Neural cell (in vitro differentiated cells): Measurements from ENCODE around the gene PLEKHS1. TPM values are rescaled to one million over a fixed set of nuclear protein-coding genes. Genes with fewer than 3 reads are reported as not detected.

Source experiments
- H2AFZ ChIP-seq: fragments of 200-600, 300-800 bp; sonication (generic), shearing (Covaris generic); 2 replicates; pipeline ENCODE4 v1.6.0; 2014; ENCODE audit warnings: low read depth, mild to moderate bottlenecking, antibody characterized with exemption, low read length, moderate library complexity
- H3F3A ChIP-seq: fragments of 200-600 bp; shearing (Covaris generic); 2 replicates; pipeline ENCODE4 v1.6.1; 2016; ENCODE audit warnings: mild to moderate bottlenecking, moderate library complexity, mixed read lengths, antibody characterized with exemption, low read length; ENCODE audit not compliant: insufficient read depth, poor library complexity, severe bottlenecking
- H3K27ac ChIP-seq: fragments of 200-600, 300-800 bp; sonication (generic), shearing (Covaris generic); 2 replicates; pipeline ENCODE4 v1.5.1; 2014; ENCODE audit warnings: mild to moderate bottlenecking, low read length, moderate library complexity
- H3K27me3 ChIP-seq: fragments of 300-800, 200-600 bp; sonication (generic), shearing (Covaris generic); 2 replicates; pipeline ENCODE4 v1.6.0; 2014; ENCODE audit warnings: mild to moderate bottlenecking, low read depth, low read length, moderate library complexity; ENCODE audit not compliant: insufficient read depth
- H3K36me3 ChIP-seq: fragments of 300-800, 200-600 bp; sonication (generic), shearing (Covaris generic); 2 replicates; pipeline ENCODE4 v1.5.1; 2014; ENCODE audit warnings: mild to moderate bottlenecking, antibody characterized with exemption, low read length, moderate library complexity; ENCODE audit not compliant: insufficient read depth
- H3K4me2 ChIP-seq: fragments of 300-800, 200-600 bp; sonication (generic), shearing (Covaris generic); 2 replicates; pipeline ENCODE4 v1.6.0; 2014; ENCODE audit warnings: mild to moderate bottlenecking, low read length
- H3K4me3 ChIP-seq: fragments of 300-800, 200-600 bp; sonication (generic), shearing (Covaris generic); 2 replicates; pipeline ENCODE4 v1.5.1; 2014; ENCODE audit warnings: mild to moderate bottlenecking, low read length, moderate library complexity
- H3K79me2 ChIP-seq: fragments of 200-600 bp; shearing (Covaris generic); replicated peaks from 2 replicates; pipeline ENCODE4 v1.6.0; 2014; ENCODE audit warnings: mild to moderate bottlenecking, low read length, moderate library complexity; ENCODE audit not compliant: insufficient read depth
- H3K9ac ChIP-seq: fragments of 300-800, 200-600 bp; sonication (generic), shearing (Covaris generic); 2 replicates; pipeline ENCODE4 v1.6.1; 2016; ENCODE audit warnings: mild to moderate bottlenecking, low read length, mixed read lengths
- H3K9me2 ChIP-seq: fragments of 200-600 bp; shearing (Covaris generic); 2 replicates; pipeline ENCODE4 v1.6.1; 2016; ENCODE audit warnings: mild to moderate bottlenecking, low read length, mixed read lengths; ENCODE audit not compliant: insufficient read depth
- H3K9me3 ChIP-seq: fragments of 200-600, 300-800 bp; sonication (generic), shearing (Covaris generic); 2 replicates; pipeline ENCODE4 v1.6.1; 2016; ENCODE audit warnings: mild to moderate bottlenecking, mixed run types, low read length, moderate library complexity, mixed read lengths
- H4K20me1 ChIP-seq: fragments of 200-600 bp; shearing (Covaris generic); 2 replicates; pipeline ENCODE4 v1.6.1; 2016; ENCODE audit warnings: mild to moderate bottlenecking, mixed run types; ENCODE audit not compliant: insufficient read depth
- EP300 ChIP-seq: fragments of 450-650 bp; conservative IDR thresholded peaks from 2 replicates; pipeline ENCODE4 v1.6.1; 2014; ENCODE audit warnings: antibody characterized with exemption, mild to moderate bottlenecking, moderate library complexity; ENCODE audit not compliant: poor library complexity, severe bottlenecking
- EZH2 ChIP-seq: fragments of 200-600, 300-800 bp; shearing (Covaris generic), sonication (generic); IDR thresholded peaks from 2 replicates; pipeline ENCODE4 v1.6.1; 2014; ENCODE audit warnings: antibody characterized with exemption, low read length, borderline replicate concordance, mild to moderate bottlenecking; ENCODE audit not compliant: insufficient read depth, poor library complexity, severe bottlenecking
- MXI1 ChIP-seq: fragments of 450-650 bp; conservative IDR thresholded peaks from 2 replicates; pipeline ENCODE4 v1.6.1; 2014; ENCODE audit warnings: antibody characterized with exemption, mild to moderate bottlenecking; ENCODE audit not compliant: poor library complexity, severe bottlenecking
- POLR2AphosphoS5 ChIP-seq: IDR thresholded peaks from 2 replicates; pipeline ENCODE4 v1.6.1; 2012
- RAD21 ChIP-seq: fragments of 450-650 bp; conservative IDR thresholded peaks from 2 replicates; pipeline ENCODE4 v1.6.1; 2014; ENCODE audit warnings: antibody characterized with exemption, mild to moderate bottlenecking, moderate library complexity
- SMC3 ChIP-seq: fragments of 450-650 bp; conservative IDR thresholded peaks from 2 replicates; pipeline ENCODE4 v1.6.1; 2014; ENCODE audit warnings: antibody characterized with exemption, mild to moderate bottlenecking, moderate library complexity; ENCODE audit not compliant: poor library complexity
- TAF1 ChIP-seq: IDR thresholded peaks from 2 replicates; pipeline ENCODE4 v1.6.1; 2012; ENCODE audit warnings: low read depth
- polyA plus RNA-seq: library from polyadenylated mRNA; depleted of rRNA; stranded (reverse); fragments of >200 nt; gene quantifications from 2 replicates; pipeline ENCODE4 v1.2.3, GENCODE V29; 2014
- TF ChIP-seq, protein P1 (sequence below): fragments of 450-650 bp; IDR thresholded peaks from 2 replicates; pipeline ENCODE4 v1.5.1; 2014; ENCODE audit warnings: antibody characterized with exemption, mild to moderate bottlenecking, moderate library complexity; ENCODE audit not compliant: poor library complexity, severe bottlenecking
- TF ChIP-seq, protein P2 (sequence below): IDR thresholded peaks from 2 replicates; pipeline ENCODE4 v1.6.1; 2012; ENCODE audit warnings: borderline replicate concordance

The PLEKHS1 gene
- polyA plus RNA-seq, 1 donor from 2014 or later = not detected

- no peaks in the 10 kb centered on the region for H3K9me2 ChIP-seq
- no peak overlapping the region for H2AFZ ChIP-seq
- no peak overlapping the region for H3K4me3 ChIP-seq
- no peaks in the 10 kb centered on the region for H4K20me1 ChIP-seq
- no peaks in the 10 kb centered on the region for H3K27me3 ChIP-seq
- H3F3A ChIP-seq = no peaks in the 10 kb centered on the region
- no peaks in the 10 kb centered on the region for H3K9me3 ChIP-seq
- TF ChIP-seq MXI1 = no peak
- TF ChIP-seq EP300 = no peak
- TF ChIP-seq, protein P1, sequence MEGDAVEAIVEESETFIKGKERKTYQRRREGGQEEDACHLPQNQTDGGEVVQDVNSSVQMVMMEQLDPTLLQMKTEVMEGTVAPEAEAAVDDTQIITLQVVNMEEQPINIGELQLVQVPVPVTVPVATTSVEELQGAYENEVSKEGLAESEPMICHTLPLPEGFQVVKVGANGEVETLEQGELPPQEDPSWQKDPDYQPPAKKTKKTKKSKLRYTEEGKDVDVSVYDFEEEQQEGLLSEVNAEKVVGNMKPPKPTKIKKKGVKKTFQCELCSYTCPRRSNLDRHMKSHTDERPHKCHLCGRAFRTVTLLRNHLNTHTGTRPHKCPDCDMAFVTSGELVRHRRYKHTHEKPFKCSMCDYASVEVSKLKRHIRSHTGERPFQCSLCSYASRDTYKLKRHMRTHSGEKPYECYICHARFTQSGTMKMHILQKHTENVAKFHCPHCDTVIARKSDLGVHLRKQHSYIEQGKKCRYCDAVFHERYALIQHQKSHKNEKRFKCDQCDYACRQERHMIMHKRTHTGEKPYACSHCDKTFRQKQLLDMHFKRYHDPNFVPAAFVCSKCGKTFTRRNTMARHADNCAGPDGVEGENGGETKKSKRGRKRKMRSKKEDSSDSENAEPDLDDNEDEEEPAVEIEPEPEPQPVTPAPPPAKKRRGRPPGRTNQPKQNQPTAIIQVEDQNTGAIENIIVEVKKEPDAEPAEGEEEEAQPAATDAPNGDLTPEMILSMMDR = no peak
- TF ChIP-seq TAF1 = no peak
- no peak for TF ChIP-seq RAD21
- no peak for TF ChIP-seq POLR2AphosphoS5
- no peak for TF ChIP-seq SMC3
- TF ChIP-seq EZH2 = no peak
- no peaks in the 10 kb centered on the region for H3K36me3 ChIP-seq
- H3K4me2 ChIP-seq = no peak overlapping the region
- H3K9ac ChIP-seq = no peak overlapping the region
- H3K27ac ChIP-seq = no peak overlapping the region
- no peaks in the 10 kb centered on the region for H3K79me2 ChIP-seq
Observed at GRCh38 chr10:113776553-113776952, 25.1 kb downstream of the PLEKHS1 start.

GRCh38 chr10:113780681-113781250 is 29.3 kb downstream of the PLEKHS1 start:
- no peaks in the 10 kb centered on the region for H3K9me2 ChIP-seq
- H3K4me2 ChIP-seq = no peak overlapping the region
- no peaks in the 10 kb centered on the region for H4K20me1 ChIP-seq
- no peaks in the 10 kb centered on the region for H3F3A ChIP-seq
- H3K27me3 ChIP-seq = no peaks in the 10 kb centered on the region
- H3K9me3 ChIP-seq = no peaks in the 10 kb centered on the region
- TF ChIP-seq SMC3 (no peak), EZH2 (no peak), RAD21 (no peak), EP300 (no peak), TAF1 (no peak), POLR2AphosphoS5 (no peak), MXI1 (no peak)
- TF ChIP-seq, protein P1 = no peak
- TF ChIP-seq, protein P2, sequence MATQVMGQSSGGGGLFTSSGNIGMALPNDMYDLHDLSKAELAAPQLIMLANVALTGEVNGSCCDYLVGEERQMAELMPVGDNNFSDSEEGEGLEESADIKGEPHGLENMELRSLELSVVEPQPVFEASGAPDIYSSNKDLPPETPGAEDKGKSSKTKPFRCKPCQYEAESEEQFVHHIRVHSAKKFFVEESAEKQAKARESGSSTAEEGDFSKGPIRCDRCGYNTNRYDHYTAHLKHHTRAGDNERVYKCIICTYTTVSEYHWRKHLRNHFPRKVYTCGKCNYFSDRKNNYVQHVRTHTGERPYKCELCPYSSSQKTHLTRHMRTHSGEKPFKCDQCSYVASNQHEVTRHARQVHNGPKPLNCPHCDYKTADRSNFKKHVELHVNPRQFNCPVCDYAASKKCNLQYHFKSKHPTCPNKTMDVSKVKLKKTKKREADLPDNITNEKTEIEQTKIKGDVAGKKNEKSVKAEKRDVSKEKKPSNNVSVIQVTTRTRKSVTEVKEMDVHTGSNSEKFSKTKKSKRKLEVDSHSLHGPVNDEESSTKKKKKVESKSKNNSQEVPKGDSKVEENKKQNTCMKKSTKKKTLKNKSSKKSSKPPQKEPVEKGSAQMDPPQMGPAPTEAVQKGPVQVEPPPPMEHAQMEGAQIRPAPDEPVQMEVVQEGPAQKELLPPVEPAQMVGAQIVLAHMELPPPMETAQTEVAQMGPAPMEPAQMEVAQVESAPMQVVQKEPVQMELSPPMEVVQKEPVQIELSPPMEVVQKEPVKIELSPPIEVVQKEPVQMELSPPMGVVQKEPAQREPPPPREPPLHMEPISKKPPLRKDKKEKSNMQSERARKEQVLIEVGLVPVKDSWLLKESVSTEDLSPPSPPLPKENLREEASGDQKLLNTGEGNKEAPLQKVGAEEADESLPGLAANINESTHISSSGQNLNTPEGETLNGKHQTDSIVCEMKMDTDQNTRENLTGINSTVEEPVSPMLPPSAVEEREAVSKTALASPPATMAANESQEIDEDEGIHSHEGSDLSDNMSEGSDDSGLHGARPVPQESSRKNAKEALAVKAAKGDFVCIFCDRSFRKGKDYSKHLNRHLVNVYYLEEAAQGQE = no peak
- no peaks in the 10 kb centered on the region for H3K36me3 ChIP-seq
- H2AFZ ChIP-seq = no peak overlapping the region
- no peaks in the 10 kb centered on the region for H3K79me2 ChIP-seq
- no peak overlapping the region for H3K4me3 ChIP-seq
- H3K9ac ChIP-seq = no peak overlapping the region
- H3K27ac ChIP-seq = no peak overlapping the region
